Measurements from ENCODE around the gene MOAP1. TPM values are rescaled to one million over a fixed set of nuclear protein-coding genes. Genes with fewer than 3 reads are reported as not detected.

MOAP1 gene, protein sequence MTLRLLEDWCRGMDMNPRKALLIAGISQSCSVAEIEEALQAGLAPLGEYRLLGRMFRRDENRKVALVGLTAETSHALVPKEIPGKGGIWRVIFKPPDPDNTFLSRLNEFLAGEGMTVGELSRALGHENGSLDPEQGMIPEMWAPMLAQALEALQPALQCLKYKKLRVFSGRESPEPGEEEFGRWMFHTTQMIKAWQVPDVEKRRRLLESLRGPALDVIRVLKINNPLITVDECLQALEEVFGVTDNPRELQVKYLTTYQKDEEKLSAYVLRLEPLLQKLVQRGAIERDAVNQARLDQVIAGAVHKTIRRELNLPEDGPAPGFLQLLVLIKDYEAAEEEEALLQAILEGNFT
- 10.3 to 15.1 TPM (median 13.5 TPM) in 5 replicates for total RNA-seq (2022; extraction: Qiagen RNA extraction; ENCODE audit: low read depth)

GRCh38 chr14:93184391-93185348 is at the start of gene MOAP1, which contains the start of gene LYSET:
Gene MOAP1 (minus strand): TSS chr14:93184897. CDS start chr14:93184242, 655 bp downstream.
Gene LYSET (plus strand): TSS chr14:93185317. CDS start chr14:93185406, 89 bp downstream.

GRCh38 chr14:93206793-93207467 is 22.2 kb upstream of the MOAP1 start, which contains the start of the genes GON7 and UBR7:
Gene GON7 (minus strand): TSS chr14:93207065. CDS start chr14:93207037, 28 bp downstream.
Gene UBR7 (plus strand): TSS chr14:93207256. CDS start chr14:93207292, 36 bp downstream.

Other genes with a start within 250 kb of the MOAP1 start
- gene ITPK1, start 69.0 kb downstream of the MOAP1 start, total RNA-seq (2022; extraction: Qiagen RNA extraction; ENCODE audit: low read depth): 42.0 to 64.4 TPM (median 60.7 TPM) in 5 replicates
- gene LYSET, start 420 bp upstream of the MOAP1 start, total RNA-seq (2022; extraction: Qiagen RNA extraction; ENCODE audit: low read depth): 29.4 to 44.0 TPM (median 33.7 TPM) in 5 replicates
- gene GON7, start 22.2 kb upstream of the MOAP1 start, total RNA-seq (2022; extraction: Qiagen RNA extraction; ENCODE audit: low read depth): 11.7 to 17.2 TPM (median 14.5 TPM) in 5 replicates
- gene UBR7, start 22.4 kb upstream of the MOAP1 start, total RNA-seq (2022; extraction: Qiagen RNA extraction; ENCODE audit: low read depth): 21.5 to 29.6 TPM (median 27.6 TPM) in 5 replicates
- 8.2 to 12.9 TPM (median 12.0 TPM) in 5 replicates for gene BTBD7, start 148.1 kb upstream of the MOAP1 start, total RNA-seq (2022; extraction: Qiagen RNA extraction; ENCODE audit: low read depth)
- not detected in 5 replicates for gene COX8C, start 162.3 kb upstream of the MOAP1 start, total RNA-seq (2022; extraction: Qiagen RNA extraction; ENCODE audit: low read depth)
- 0.01 to 0.04 TPM in 2 of 5 replicates, not detected in the others for gene UNC79, start 246.0 kb upstream of the MOAP1 start, total RNA-seq (2022; extraction: Qiagen RNA extraction; ENCODE audit: low read depth)